ENCODE results near the gene SMG7.

SMG7 gene

GRCh38 chr1:183577897-183578465 lies 105.7 kb downstream of the SMG7 start:
- no CpG with 5 or more reads among the region's 7 CpGs for WGBS (ENCODE audit: extremely low coverage, insufficient coverage, low lambda C conversion rate)
- no peak overlapping the region for H2BK120ac ChIP-seq (ENCODE audit: low read depth, low read length)

GRCh38 chr1:183578856-183579255 lies 106.6 kb downstream of the SMG7 start:
- Histone ChIP-seq H2BK120ac (ENCODE audit: low read depth, low read length) (no peak overlapping the region), H3K4me2 (ENCODE audit: low read length) (no peak overlapping the region), H3K36me3 (ENCODE audit: control insufficient read depth, insufficient read depth, low read length) (no peaks in the 10 kb centered on the region), H3K9ac (ENCODE audit: low read length) (no peak overlapping the region), H3K27me3 (ENCODE audit: insufficient read depth, low read length, poor library complexity) (no peaks in the 10 kb centered on the region), H4K5ac (ENCODE audit: low read length) (no peak overlapping the region), H3K56ac (ENCODE audit: low read length) (no peak overlapping the region), H3K79me2 (ENCODE audit: control insufficient read depth, insufficient read depth, low read length) (no peaks in the 10 kb centered on the region), H3K23ac (ENCODE audit: low read length) (no peak overlapping the region), H3K4me1 (ENCODE audit: control insufficient read depth, low read depth, low read length) (no peaks in the 10 kb centered on the region), H3K4ac (ENCODE audit: low read depth, low read length) (no peak overlapping the region), H2BK5ac (ENCODE audit: low read length) (no peak overlapping the region), H4K8ac (ENCODE audit: low read depth, low read length) (no peak overlapping the region), H2BK15ac (replicated peaks; ENCODE audit: low read depth) (no peak overlapping the region), H3K79me1 (ENCODE audit: low read length) (no peaks in the 10 kb centered on the region), H2AK5ac (ENCODE audit: low read length) (no peak overlapping the region), H3K27ac (ENCODE audit: low read depth, low read length) (no peak overlapping the region), H3K4me3 (ENCODE audit: low read length) (no peak overlapping the region), H3K18ac (ENCODE audit: low read length) (no peak overlapping the region)
- no peak for DNase-seq
- no CpG with 5 or more reads among the region's 2 CpGs for WGBS (ENCODE audit: extremely low coverage, insufficient coverage, low lambda C conversion rate)

More at GRCh38 chr1:183577897-183578465, 105.7 kb downstream of the SMG7 start:
- no peaks in the 10 kb centered on the region for H3K27me3 ChIP-seq (ENCODE audit: insufficient read depth, low read length, poor library complexity)
- no peaks in the 10 kb centered on the region for H3K79me2 ChIP-seq (ENCODE audit: control insufficient read depth, insufficient read depth, low read length)
- H3K36me3 ChIP-seq (ENCODE audit: control insufficient read depth, insufficient read depth, low read length), result no peaks in the 10 kb centered on the region
- no peak overlapping the region for H2BK5ac ChIP-seq (ENCODE audit: low read length)
- H3K79me1 ChIP-seq (ENCODE audit: low read length), result no peaks in the 10 kb centered on the region
- no peak overlapping the region for H2AK5ac ChIP-seq (ENCODE audit: low read length)
- no peak overlapping the region for H3K4ac ChIP-seq (ENCODE audit: low read depth, low read length)
- H3K27ac ChIP-seq (ENCODE audit: low read depth, low read length), result no peak overlapping the region
- H3K23ac ChIP-seq (ENCODE audit: low read length), result no peak overlapping the region
- no peak for DNase-seq
- no peak overlapping the region for H3K4me3 ChIP-seq (ENCODE audit: low read length)
- no peak overlapping the region for H3K4me2 ChIP-seq (ENCODE audit: low read length)
- no peak overlapping the region for H3K56ac ChIP-seq (ENCODE audit: low read length)
- H4K5ac ChIP-seq (ENCODE audit: low read length), result no peak overlapping the region
- H3K4me1 ChIP-seq (ENCODE audit: control insufficient read depth, low read depth, low read length), result no peaks in the 10 kb centered on the region
- no peak overlapping the region for H3K18ac ChIP-seq (ENCODE audit: low read length)
- no peak overlapping the region for H4K8ac ChIP-seq (ENCODE audit: low read depth, low read length)
- H3K9ac ChIP-seq (ENCODE audit: low read length), result no peak overlapping the region
- no peak overlapping the region for H2BK15ac ChIP-seq (replicated peaks; ENCODE audit: low read depth)

- H2AK5ac ChIP-seq (ENCODE audit: low read length), result no peak overlapping the region
- no peak overlapping the region for H3K4me2 ChIP-seq (ENCODE audit: low read length)
- H4K5ac ChIP-seq (ENCODE audit: low read length), result no peak overlapping the region
- H3K9ac ChIP-seq (ENCODE audit: low read length), result no peak overlapping the region
- H2BK5ac ChIP-seq (ENCODE audit: low read length), result no peak overlapping the region
- H3K4me1 ChIP-seq (ENCODE audit: control insufficient read depth, low read depth, low read length), result no peaks in the 10 kb centered on the region
- H2BK15ac ChIP-seq (replicated peaks; ENCODE audit: low read depth), result no peak overlapping the region
- H3K18ac ChIP-seq (ENCODE audit: low read length), result no peak overlapping the region
- no peak overlapping the region for H4K8ac ChIP-seq (ENCODE audit: low read depth, low read length)
- H2BK120ac ChIP-seq (ENCODE audit: low read depth, low read length), result no peak overlapping the region
- H3K4me3 ChIP-seq (ENCODE audit: low read length), result no peak overlapping the region
- no peak overlapping the region for H3K4ac ChIP-seq (ENCODE audit: low read depth, low read length)
- WGBS (ENCODE audit: extremely low coverage, insufficient coverage, low lambda C conversion rate), result no CpG with 5 or more reads among the region's 8 CpGs
- H3K23ac ChIP-seq (ENCODE audit: low read length), result no peak overlapping the region
- peak overlapping the region; percentile 10 for H3K56ac ChIP-seq (ENCODE audit: low read length)
- no peak overlapping the region for H3K27ac ChIP-seq (ENCODE audit: low read depth, low read length)
- DNase-seq, result peak; percentile 73
- no peaks in the 10 kb centered on the region for H3K79me2 ChIP-seq (ENCODE audit: control insufficient read depth, insufficient read depth, low read length)
- H3K79me1 ChIP-seq (ENCODE audit: low read length), result no peaks in the 10 kb centered on the region
- H3K27me3 ChIP-seq (ENCODE audit: insufficient read depth, low read length, poor library complexity), result no peaks in the 10 kb centered on the region
- no peaks in the 10 kb centered on the region for H3K36me3 ChIP-seq (ENCODE audit: control insufficient read depth, insufficient read depth, low read length)
These were observed 108.0 kb downstream of the SMG7 start for GRCh38 chr1:183580281-183580682.

- Histone ChIP-seq H2BK5ac (ENCODE audit: low read length) (no peak overlapping the region), H3K27me3 (ENCODE audit: insufficient read depth, low read length, poor library complexity) (no peaks in the 10 kb centered on the region), H3K9ac (ENCODE audit: low read length) (no peak overlapping the region), H3K4me3 (ENCODE audit: low read length) (no peak overlapping the region), H3K36me3 (ENCODE audit: control insufficient read depth, insufficient read depth, low read length) (no peaks in the 10 kb centered on the region), H3K79me2 (ENCODE audit: control insufficient read depth, insufficient read depth, low read length) (no peaks in the 10 kb centered on the region), H4K8ac (ENCODE audit: low read depth, low read length) (no peak overlapping the region), H4K5ac (ENCODE audit: low read length) (no peak overlapping the region), H2AK5ac (ENCODE audit: low read length) (no peak overlapping the region), H3K4me1 (ENCODE audit: control insufficient read depth, low read depth, low read length) (no peaks in the 10 kb centered on the region), H3K4ac (ENCODE audit: low read depth, low read length) (no peak overlapping the region), H3K56ac (ENCODE audit: low read length) (no peak overlapping the region), H3K79me1 (ENCODE audit: low read length) (no peaks in the 10 kb centered on the region), H2BK15ac (replicated peaks; ENCODE audit: low read depth) (no peak overlapping the region), H2BK120ac (ENCODE audit: low read depth, low read length) (no peak overlapping the region), H3K23ac (ENCODE audit: low read length) (no peak overlapping the region), H3K4me2 (ENCODE audit: low read length) (no peak overlapping the region), H3K27ac (ENCODE audit: low read depth, low read length) (no peak overlapping the region), H3K18ac (ENCODE audit: low read length) (no peak overlapping the region)
- DNase-seq, result no peak
- no CpG with 5 or more reads among the region's 12 CpGs for WGBS (ENCODE audit: extremely low coverage, insufficient coverage, low lambda C conversion rate)
These were observed 109.9 kb downstream of the SMG7 start for GRCh38 chr1:183582021-183582713.

GRCh38 chr1:183583466-183583865 lies 111.2 kb downstream of the SMG7 start:
- no peak overlapping the region for H2BK5ac ChIP-seq (ENCODE audit: low read length)
- no peak overlapping the region for H3K18ac ChIP-seq (ENCODE audit: low read length)
- no peak overlapping the region for H2BK120ac ChIP-seq (ENCODE audit: low read depth, low read length)
- H3K9ac ChIP-seq (ENCODE audit: low read length), result no peak overlapping the region
- no peaks in the 10 kb centered on the region for H3K4me1 ChIP-seq (ENCODE audit: control insufficient read depth, low read depth, low read length)
- no peak overlapping the region for H3K27ac ChIP-seq (ENCODE audit: low read depth, low read length)
- H3K4me2 ChIP-seq (ENCODE audit: low read length), result no peak overlapping the region
- H3K56ac ChIP-seq (ENCODE audit: low read length), result no peak overlapping the region
- no peak overlapping the region for H3K4ac ChIP-seq (ENCODE audit: low read depth, low read length)
- H3K36me3 ChIP-seq (ENCODE audit: control insufficient read depth, insufficient read depth, low read length), result no peaks in the 10 kb centered on the region
- WGBS (ENCODE audit: extremely low coverage, insufficient coverage, low lambda C conversion rate), result no CpG with 5 or more reads among the region's 6 CpGs
- H3K27me3 ChIP-seq (ENCODE audit: insufficient read depth, low read length, poor library complexity), result no peaks in the 10 kb centered on the region
- H2AK5ac ChIP-seq (ENCODE audit: low read length), result no peak overlapping the region
- no peak overlapping the region for H2BK15ac ChIP-seq (replicated peaks; ENCODE audit: low read depth)
- H4K8ac ChIP-seq (ENCODE audit: low read depth, low read length), result no peak overlapping the region
- H3K23ac ChIP-seq (ENCODE audit: low read length), result no peak overlapping the region
- H3K4me3 ChIP-seq (ENCODE audit: low read length), result no peak overlapping the region
- H4K5ac ChIP-seq (ENCODE audit: low read length), result no peak overlapping the region
- H3K79me2 ChIP-seq (ENCODE audit: control insufficient read depth, insufficient read depth, low read length), result no peaks in the 10 kb centered on the region
- no peak for DNase-seq
- no peaks in the 10 kb centered on the region for H3K79me1 ChIP-seq (ENCODE audit: low read length)

- Histone ChIP-seq H3K27ac (ENCODE audit: low read depth, low read length) (no peak overlapping the region), H3K4me1 (ENCODE audit: control insufficient read depth, low read depth, low read length) (no peaks in the 10 kb centered on the region), H3K4me2 (ENCODE audit: low read length) (no peak overlapping the region), H3K79me1 (ENCODE audit: low read length) (no peaks in the 10 kb centered on the region), H3K23ac (ENCODE audit: low read length) (no peak overlapping the region), H4K8ac (ENCODE audit: low read depth, low read length) (no peak overlapping the region), H3K4ac (ENCODE audit: low read depth, low read length) (no peak overlapping the region), H3K56ac (ENCODE audit: low read length) (no peak overlapping the region), H3K9ac (ENCODE audit: low read length) (no peak overlapping the region), H3K4me3 (ENCODE audit: low read length) (no peak overlapping the region), H2BK120ac (ENCODE audit: low read depth, low read length) (no peak overlapping the region), H3K36me3 (ENCODE audit: control insufficient read depth, insufficient read depth, low read length) (no peaks in the 10 kb centered on the region), H2AK5ac (ENCODE audit: low read length) (no peak overlapping the region), H2BK15ac (replicated peaks; ENCODE audit: low read depth) (no peak overlapping the region), H3K27me3 (ENCODE audit: insufficient read depth, low read length, poor library complexity) (no peaks in the 10 kb centered on the region), H2BK5ac (ENCODE audit: low read length) (no peak overlapping the region), H3K79me2 (ENCODE audit: control insufficient read depth, insufficient read depth, low read length) (no peaks in the 10 kb centered on the region), H4K5ac (ENCODE audit: low read length) (no peak overlapping the region), H3K18ac (ENCODE audit: low read length) (no peak overlapping the region)
- WGBS (ENCODE audit: extremely low coverage, insufficient coverage, low lambda C conversion rate), result no CpG with 5 or more reads among the region's 5 CpGs
- no peak for DNase-seq
These were observed 111.8 kb downstream of the SMG7 start for GRCh38 chr1:183584147-183584546.

Measured in mesendoderm (in vitro differentiated cells).